HT1080 (cell line): ENCODE data around the gene ZNF844. TPM values are rescaled to one million over a fixed set of nuclear protein-coding genes. Genes with fewer than 3 reads are reported as not detected.
"Not testable (repeated sequence)": the region's sequence is repeated elsewhere in the genome, so short reads cannot be mapped to it uniquely, and the experiment has no call there.

Experiments
- DNase-seq: peaks from one replicate; pipeline ENCODE4 v3.0.0-alpha.2; 2015; ENCODE audit warnings: low read depth
- polyA plus RNA-seq, 2 experiments: library from polyadenylated mRNA; depleted of rRNA; stranded (reverse); fragments of >200 nt; gene quantifications; 2 replicates each; pipeline ENCODE4 v1.2.3, GENCODE V29; 2015
- total RNA-seq: library from RNA; depleted of rRNA; stranded (reverse); fragments of >200 nt; shearing (Covaris generic); gene quantifications from 2 replicates; pipeline ENCODE4 v1.2.3, GENCODE V29; 2014; rRNA removed

The ZNF844 gene
- 0.02 TPM in 1 of 2 replicates, not detected in the other for total RNA-seq
- polyA plus RNA-seq (2015; cell fraction: cytosol; rRNA removed) = 0.01 and 0.17 TPM in 2 replicates
- polyA plus RNA-seq (2015; cell fraction: nucleus; rRNA removed) = 0.14 TPM in 1 of 2 replicates, not detected in the other

- no peak for DNase-seq
Measured at GRCh38 chr19:12064590-12065538, at the start of gene ZNF844. Gene ZNF844, plus strand, starts transcription at chr19:12064731. Its CDS starts 143 bp downstream, at chr19:12064874.

- no peak for DNase-seq
Measured at GRCh38 chr19:12015015-12015752, 49.3 kb upstream of the ZNF844 start.

- DNase-seq = no peak
Measured at GRCh38 chr19:12015753-12016116, 48.8 kb upstream of the ZNF844 start.

DNA sequence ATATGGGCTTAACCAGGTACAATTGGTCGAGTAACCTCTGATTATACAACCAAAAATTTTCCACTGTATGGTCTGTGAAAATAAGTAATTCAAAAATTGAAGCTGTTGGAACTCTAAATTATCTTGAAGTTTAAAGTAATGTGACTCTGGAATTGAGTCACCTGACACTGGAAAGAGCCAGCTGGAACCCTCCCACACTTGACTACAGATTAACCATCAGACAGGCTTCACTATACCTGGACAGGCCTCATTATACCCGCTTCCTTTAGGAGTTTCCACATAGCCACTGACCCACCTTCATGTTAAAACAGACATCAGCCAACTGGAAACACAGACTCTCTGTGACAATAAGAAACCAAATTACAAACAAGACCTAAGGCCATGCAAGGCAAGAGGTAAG, 30.3 kb upstream of the ZNF844 start:
- no peak for DNase-seq

GRCh38 chr19:12034620-12035019, 29.9 kb upstream of the ZNF844 start:
- no peak for DNase-seq

DNA sequence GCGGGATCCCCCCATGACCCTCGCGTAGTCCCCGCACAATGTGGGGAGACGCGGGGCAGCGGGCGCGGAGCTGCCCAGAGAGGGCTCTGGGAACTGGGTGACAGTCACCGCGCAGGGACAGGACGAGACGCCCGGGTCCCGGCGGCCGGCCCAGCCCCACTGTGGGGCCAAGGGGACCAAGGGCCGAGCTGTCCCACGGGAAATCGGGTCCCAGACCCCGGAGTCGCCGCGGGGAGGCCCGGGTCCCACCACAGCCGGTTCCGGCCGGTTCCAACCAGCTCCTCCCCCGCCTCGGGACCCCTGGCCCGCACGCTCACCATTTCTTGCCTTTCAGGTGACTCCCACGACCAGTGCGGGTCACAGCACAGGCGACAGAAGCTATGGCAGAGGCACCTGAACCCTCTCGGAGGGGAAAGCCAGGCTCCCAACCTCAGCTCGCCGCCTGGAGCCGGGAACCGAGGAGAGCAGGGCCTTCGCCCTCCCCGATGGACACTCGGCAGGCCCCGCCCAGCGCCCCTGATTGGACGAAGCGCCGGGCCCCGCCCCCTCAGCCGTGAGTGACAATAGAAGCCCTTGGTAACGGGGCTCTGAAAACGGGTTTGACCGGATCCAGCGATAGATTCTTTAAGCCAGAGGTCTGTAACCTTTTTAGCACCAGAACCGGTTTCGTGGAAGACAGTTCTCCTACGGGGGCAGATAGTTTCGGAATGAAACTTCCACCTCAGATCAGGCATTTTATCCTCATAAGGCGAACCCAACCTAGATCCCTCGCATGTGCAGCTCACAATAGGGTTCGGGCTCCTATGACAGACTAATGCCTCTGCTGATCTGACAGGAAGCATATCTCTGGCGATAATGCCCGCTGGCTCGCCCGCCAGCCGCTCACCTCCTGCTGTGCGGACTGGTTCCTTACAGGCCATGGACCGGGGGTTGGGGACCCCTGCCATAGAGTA, 29.0 kb upstream of the ZNF844 start, which contains the start of gene ZNF433:
TSS of gene ZNF433 (minus strand) at position 460 of the 953 bp plus-strand sequence. CDS start at position 320, 140 bp downstream.
- DNase-seq = peak; percentile 11

DNA sequence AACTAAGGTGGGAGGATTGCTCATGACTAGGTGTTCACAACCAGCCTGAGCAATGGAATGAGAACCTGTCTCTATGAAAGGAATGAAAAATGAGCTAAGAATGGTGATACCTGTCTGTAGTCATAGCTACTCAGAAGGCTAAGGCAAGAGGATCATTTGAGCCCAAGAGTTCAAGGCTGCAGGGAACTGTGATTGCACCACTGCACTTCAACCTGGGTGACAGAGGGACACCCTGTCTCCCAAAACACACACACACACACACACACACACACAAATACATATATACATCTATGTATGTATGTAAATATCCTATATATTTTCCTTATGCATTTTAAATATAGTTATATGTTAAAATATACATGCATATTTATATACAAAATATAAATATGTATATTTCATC, 21.6 kb upstream of the ZNF844 start:
- DNase-seq = no peak

DNA sequence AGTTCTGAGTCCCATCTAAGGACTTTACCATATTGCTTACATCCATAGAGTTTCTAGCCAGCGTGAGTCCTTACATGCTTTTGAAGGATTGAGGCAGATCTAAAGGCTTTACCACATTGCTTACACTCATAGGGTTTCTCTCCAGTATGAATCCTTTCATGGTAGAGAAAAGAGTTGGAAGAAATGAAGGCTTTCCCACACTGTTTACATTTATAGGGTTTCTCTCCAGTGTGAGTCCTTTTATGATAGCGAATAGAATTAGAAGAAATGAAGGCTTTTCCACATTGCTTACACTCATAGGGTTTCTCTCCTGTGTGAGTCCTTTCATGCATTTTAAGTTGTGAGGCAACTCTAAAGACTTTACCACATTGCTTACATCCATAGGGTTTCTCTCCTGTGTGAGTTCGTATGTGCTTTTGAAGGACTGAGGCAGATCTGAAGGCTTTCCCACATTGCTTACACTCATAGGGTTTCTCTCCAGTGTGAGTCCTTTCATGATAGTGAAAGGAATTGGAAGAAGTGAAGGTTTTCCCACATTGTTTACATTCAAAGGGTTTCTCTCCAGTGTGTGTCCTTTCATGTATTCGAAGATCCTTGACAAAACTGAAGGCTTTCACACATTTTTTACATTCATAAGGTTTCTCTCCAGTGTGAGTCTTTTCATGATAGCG, 20.6 kb upstream of the ZNF844 start:
- no peak for DNase-seq

- DNase-seq = no peak
Measured at GRCh38 chr19:12047868-12048267, 16.7 kb upstream of the ZNF844 start.

GRCh38 chr19:12052091-12052496, 12.4 kb upstream of the ZNF844 start:
- no peak for DNase-seq

GRCh38 chr19:12052497-12053169, 11.9 kb upstream of the ZNF844 start, which contains the start of gene ZNF878:
Gene ZNF878, minus strand, starts transcription at chr19:12052961. Its CDS starts 160 bp downstream, at chr19:12052801.
- DNase-seq = no peak

GRCh38 chr19:12055784-12056183, 8.7 kb upstream of the ZNF844 start:
- no peak for DNase-seq

- no peak for DNase-seq
Measured at GRCh38 chr19:12075538-12076139, 11.1 kb downstream of the ZNF844 start.

DNA sequence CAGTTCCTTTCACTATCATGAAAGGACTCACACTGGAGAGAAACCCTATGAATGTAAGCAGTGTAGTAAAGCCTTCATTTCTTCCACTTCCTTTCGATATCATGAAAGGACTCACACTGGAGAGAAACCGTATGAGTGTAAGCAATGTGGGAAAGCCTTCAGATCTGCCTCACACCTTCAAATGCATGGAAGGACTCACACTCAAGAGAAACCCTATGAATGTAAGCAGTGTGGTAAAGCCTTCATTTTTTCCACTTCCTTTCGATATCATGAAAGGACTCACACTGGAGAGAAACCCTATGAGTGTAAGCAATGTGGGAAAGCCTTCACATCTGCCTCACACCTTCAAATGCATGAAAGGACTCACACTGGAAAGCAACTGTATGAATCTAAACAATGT, 11.8 kb downstream of the ZNF844 start:
- not testable (repeated sequence) for DNase-seq

DNA sequence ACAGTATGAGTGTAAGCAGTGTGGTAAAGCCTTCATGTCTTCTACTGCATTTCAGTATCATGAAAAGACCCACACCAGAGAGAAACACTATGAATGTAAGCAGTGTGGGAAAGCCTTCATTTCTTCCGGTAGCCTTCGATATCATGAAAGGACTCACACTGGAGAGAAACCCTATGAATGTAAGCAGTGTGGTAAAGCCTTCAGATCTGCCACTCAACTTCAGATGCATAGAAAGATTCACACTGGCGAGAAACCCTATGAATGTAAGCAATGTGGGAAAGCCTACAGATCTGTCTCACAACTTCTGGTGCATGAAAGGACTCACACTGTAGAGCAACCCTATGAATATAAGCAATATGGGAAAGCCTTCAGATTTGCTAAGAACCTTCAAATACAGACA, 12.8 kb downstream of the ZNF844 start:
- DNase-seq = no peak

DNA sequence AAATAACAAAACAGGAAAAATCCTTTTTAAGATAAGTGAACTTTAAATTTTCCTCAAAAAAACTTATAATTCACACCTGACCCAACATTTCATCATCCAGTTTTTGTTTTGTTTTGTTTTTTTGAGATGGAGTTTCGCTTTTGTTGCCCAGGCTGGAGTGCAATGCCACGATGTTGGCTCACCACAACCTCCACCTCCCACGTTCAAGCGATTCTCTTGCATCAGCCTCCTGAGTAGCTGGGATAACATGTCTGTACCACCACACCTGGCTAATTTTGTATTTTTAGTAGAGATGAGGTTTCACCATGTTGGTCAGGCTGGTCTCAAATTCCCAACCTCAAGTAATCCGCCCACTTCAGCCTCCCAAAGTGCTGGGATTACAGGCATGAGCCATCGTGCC, 18.8 kb downstream of the ZNF844 start:
- DNase-seq = not testable (repeated sequence)

- DNase-seq = no peak
Measured at GRCh38 chr19:12085074-12085818, 20.7 kb downstream of the ZNF844 start.

DNA sequence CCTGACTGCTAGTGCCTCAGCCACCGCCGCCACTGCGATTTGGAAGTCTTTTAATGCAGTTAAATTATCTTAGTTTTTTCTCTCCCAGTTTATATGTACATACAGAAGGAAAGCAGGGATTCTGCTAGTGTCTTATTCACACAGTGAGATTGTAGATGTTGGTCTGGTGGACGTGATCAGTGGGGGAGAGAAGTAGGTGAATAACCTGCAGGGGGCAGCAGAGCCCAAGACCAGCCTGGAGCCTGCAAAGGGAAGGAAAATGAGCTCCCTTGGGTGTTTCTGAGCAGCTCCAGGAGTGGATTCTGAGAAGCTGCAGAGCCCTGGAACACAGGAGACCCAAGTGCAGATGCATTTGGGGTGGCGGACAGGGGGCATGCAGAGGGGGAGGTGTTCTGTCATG, 26.3 kb downstream of the ZNF844 start:
- DNase-seq = peak; percentile 28
